ENCODE measurements around the gene KIF26A.

KIF26A gene

DNA sequence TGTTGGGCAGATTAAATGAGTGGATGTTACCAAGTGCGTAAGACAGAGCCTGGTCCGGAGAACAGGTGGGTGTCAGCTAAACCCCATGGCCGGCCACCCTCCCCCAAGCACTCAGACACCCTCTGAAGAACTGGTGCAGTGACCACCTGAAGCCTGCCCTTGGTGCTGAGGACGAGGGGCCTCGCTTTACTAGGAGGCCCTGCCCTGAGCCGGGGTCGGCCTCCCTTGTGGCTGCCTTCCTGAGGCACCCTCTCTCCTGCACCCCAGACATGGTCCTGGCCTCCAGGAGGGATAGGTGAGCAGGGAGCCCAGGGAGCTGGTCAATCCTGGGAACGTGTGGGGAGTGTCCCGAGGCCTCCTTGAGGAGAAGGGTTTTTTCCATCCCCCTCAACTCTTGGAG, 4.9 kb upstream of the KIF26A start:
- no peaks in the 10 kb centered on the region for H3K79me2 ChIP-seq (ENCODE audit: low read length)

DNA sequence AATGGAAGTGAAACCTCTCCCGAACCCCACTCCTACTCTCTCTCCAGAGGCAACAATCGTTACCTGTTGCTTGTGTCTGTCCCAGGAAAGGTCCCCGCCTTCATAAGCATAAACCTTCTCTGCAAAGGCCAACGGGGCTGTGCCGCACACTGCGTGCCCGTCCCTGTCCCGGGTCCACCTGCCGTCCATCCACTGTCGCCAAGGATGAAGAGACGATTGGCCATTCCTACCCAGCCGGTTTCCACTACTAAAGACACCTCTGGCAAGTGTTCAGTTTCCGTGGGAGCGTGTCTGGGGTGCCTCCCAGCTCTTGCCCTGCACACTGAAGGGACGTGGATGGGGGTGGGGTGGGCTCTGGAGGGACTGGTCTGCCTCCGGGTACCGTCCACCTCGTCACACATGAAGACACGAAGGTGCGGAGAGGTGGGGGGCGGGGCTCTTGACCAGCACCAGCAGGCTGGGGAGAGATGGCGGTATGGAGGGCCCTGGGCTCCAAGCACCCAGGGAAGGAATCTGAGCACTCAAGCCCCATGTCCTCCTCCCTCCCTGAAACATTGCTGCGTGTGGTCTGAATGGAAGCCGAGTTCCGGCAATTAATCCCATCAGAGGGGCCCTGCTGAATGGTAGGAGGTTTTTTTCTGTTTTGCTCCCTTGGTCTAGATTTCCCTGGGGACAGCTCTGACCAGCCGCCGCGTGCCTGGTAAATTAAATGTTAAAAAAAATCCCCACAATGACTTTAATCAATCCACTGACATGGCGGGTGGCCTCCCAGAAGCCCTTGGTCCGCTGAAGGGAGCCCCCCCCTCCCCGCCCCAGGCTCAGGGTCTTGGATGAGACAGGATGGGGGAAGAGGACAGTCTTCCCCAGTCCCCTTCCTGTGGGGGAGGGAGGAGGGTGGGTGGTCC, 4.1 kb upstream of the KIF26A start:
- Histone ChIP-seq H3K4me3 (ENCODE audit: low read length) (no peak overlapping the region), H3K36me3 (replicated peaks; ENCODE audit: insufficient read depth, low read length) (no peaks in the 10 kb centered on the region), H2AFZ (ENCODE audit: low read length) (no peak overlapping the region), H3K9ac (ENCODE audit: low read length) (no peak overlapping the region), H3K9me3 (replicated peaks; ENCODE audit: insufficient read depth, low read length) (no peaks in the 10 kb centered on the region), H3K4me1 (ENCODE audit: low read length) (no peaks in the 10 kb centered on the region), H3F3A (ENCODE audit: insufficient read depth, low read length) (no peaks in the 10 kb centered on the region), H3K27me3 (replicated peaks; ENCODE audit: insufficient read depth, low read length) (peaks cover 10% of the 10 kb centered on the region), H3K4me2 (ENCODE audit: low read depth, low read length) (no peak overlapping the region), H4K20me1 (ENCODE audit: insufficient read depth, low read length) (no peaks in the 10 kb centered on the region), H3K79me2 (ENCODE audit: low read length) (no peaks in the 10 kb centered on the region), H3K27ac (ENCODE audit: low read length) (no peak overlapping the region), H3K9me2 (replicated peaks; ENCODE audit: insufficient read depth, low read length) (no peaks in the 10 kb centered on the region)
- DNase-seq = no peak
- no peak for TF ChIP-seq EZH2phosphoT487 (IDR thresholded peaks at IDR 0.05; ENCODE audit: low read length)
- TF ChIP-seq EZH2 (optimal IDR thresholded peaks at IDR 0.05; ENCODE audit: low read depth, low read length) = no peak

More for the DNA sequence above, 4.9 kb upstream of the KIF26A start:
- H3K9ac ChIP-seq (ENCODE audit: low read length) = no peak overlapping the region
- H2AFZ ChIP-seq (ENCODE audit: low read length) = no peak overlapping the region
- no peak for TF ChIP-seq EZH2 (optimal IDR thresholded peaks at IDR 0.05; ENCODE audit: low read depth, low read length)
- TF ChIP-seq EZH2phosphoT487 (IDR thresholded peaks at IDR 0.05; ENCODE audit: low read length) = no peak
- TF ChIP-seq, protein P1, sequence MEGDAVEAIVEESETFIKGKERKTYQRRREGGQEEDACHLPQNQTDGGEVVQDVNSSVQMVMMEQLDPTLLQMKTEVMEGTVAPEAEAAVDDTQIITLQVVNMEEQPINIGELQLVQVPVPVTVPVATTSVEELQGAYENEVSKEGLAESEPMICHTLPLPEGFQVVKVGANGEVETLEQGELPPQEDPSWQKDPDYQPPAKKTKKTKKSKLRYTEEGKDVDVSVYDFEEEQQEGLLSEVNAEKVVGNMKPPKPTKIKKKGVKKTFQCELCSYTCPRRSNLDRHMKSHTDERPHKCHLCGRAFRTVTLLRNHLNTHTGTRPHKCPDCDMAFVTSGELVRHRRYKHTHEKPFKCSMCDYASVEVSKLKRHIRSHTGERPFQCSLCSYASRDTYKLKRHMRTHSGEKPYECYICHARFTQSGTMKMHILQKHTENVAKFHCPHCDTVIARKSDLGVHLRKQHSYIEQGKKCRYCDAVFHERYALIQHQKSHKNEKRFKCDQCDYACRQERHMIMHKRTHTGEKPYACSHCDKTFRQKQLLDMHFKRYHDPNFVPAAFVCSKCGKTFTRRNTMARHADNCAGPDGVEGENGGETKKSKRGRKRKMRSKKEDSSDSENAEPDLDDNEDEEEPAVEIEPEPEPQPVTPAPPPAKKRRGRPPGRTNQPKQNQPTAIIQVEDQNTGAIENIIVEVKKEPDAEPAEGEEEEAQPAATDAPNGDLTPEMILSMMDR (IDR thresholded peaks at IDR 0.05; ENCODE audit: low read length) = no peak
- H3K4me3 ChIP-seq (ENCODE audit: low read length) = no peak overlapping the region
- no peaks in the 10 kb centered on the region for H3K9me3 ChIP-seq (replicated peaks; ENCODE audit: insufficient read depth, low read length)
- DNase-seq = no peak
- H3F3A ChIP-seq (ENCODE audit: insufficient read depth, low read length) = no peaks in the 10 kb centered on the region
- no peak overlapping the region for H3K4me2 ChIP-seq (ENCODE audit: low read depth, low read length)
- no peaks in the 10 kb centered on the region for H3K36me3 ChIP-seq (replicated peaks; ENCODE audit: insufficient read depth, low read length)
- H3K4me1 ChIP-seq (ENCODE audit: low read length) = no peaks in the 10 kb centered on the region
- H4K20me1 ChIP-seq (ENCODE audit: insufficient read depth, low read length) = no peaks in the 10 kb centered on the region
- peaks cover 10% of the 10 kb centered on the region for H3K27me3 ChIP-seq (replicated peaks; ENCODE audit: insufficient read depth, low read length)
- no peaks in the 10 kb centered on the region for H3K9me2 ChIP-seq (replicated peaks; ENCODE audit: insufficient read depth, low read length)
- H3K27ac ChIP-seq (ENCODE audit: low read length) = no peak overlapping the region

DNA sequence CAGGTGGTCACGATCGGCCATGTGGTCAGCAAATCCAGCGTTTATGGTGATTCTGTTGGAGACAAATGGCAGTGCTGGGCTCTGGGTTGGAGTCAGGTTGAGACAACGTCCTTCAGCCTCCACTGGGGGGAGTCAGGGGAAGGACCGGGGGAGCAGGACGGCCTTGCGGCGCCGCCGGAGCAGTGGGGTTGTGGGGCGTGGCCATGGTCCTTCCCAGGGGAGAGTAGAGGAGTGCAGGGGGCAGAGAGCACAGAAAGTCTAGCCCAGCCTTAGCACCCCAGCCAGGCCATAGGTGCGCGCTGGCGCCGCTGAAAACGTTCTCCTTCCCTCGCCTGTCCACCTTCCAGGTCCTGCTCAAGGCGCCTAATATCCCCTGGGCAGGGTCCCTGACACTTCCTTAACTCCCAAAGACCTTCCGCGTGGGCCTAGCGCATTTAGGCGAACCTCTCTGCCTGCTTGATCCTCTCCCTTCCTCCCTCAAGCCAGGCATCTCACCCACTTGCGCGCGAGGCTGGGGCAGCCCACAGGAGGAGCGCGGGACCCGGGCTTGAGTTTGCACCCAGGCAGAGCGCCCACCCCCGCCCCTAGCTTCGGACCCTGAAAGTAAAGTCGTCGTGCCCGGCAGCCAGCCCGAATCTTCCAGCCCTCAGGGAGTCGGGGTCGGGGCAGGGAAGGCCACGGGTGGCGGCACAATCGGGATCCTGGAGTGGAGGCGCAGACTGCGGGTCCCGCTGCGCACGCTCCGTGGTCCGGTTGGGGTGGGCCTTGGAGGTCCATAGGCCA, 3.1 kb upstream of the KIF26A start:
- Histone ChIP-seq H4K20me1 (ENCODE audit: insufficient read depth, low read length) (no peaks in the 10 kb centered on the region), H3K9me2 (replicated peaks; ENCODE audit: insufficient read depth, low read length) (no peaks in the 10 kb centered on the region), H3K4me2 (ENCODE audit: low read depth, low read length) (no peak overlapping the region), H3K9me3 (replicated peaks; ENCODE audit: insufficient read depth, low read length) (no peaks in the 10 kb centered on the region), H3K79me2 (ENCODE audit: low read length) (no peaks in the 10 kb centered on the region), H3K27me3 (replicated peaks; ENCODE audit: insufficient read depth, low read length) (peaks cover 10% of the 10 kb centered on the region), H3F3A (ENCODE audit: insufficient read depth, low read length) (no peaks in the 10 kb centered on the region), H2AFZ (ENCODE audit: low read length) (no peak overlapping the region), H3K4me3 (ENCODE audit: low read length) (no peak overlapping the region), H3K9ac (ENCODE audit: low read length) (no peak overlapping the region), H3K36me3 (replicated peaks; ENCODE audit: insufficient read depth, low read length) (no peaks in the 10 kb centered on the region), H3K27ac (ENCODE audit: low read length) (no peak overlapping the region), H3K4me1 (ENCODE audit: low read length) (no peaks in the 10 kb centered on the region)
- TF ChIP-seq EZH2phosphoT487 (IDR thresholded peaks at IDR 0.05; ENCODE audit: low read length) = no peak
- TF ChIP-seq, protein P1 (IDR thresholded peaks at IDR 0.05; ENCODE audit: low read length) = no peak
- no peak for TF ChIP-seq EZH2 (optimal IDR thresholded peaks at IDR 0.05; ENCODE audit: low read depth, low read length)
- DNase-seq = no peak
